ENCODE data around the gene SELENOV.

- TF ChIP-seq CTCF (IDR thresholded peaks at IDR 0.05; ENCODE audit: borderline replicate concordance, extremely low read depth, low read length, poor library complexity, severe bottlenecking) (no peak), EZH2 (IDR thresholded peaks at IDR 0.05; ENCODE audit: borderline replicate concordance, low read depth, low read length, severe bottlenecking) (no peak)
Measured at GRCh38 chr19:39568604-39569003, 53.7 kb downstream of the SELENOV start.
